CD4-positive, alpha-beta T cell (primary cell): Measurements from ENCODE around the gene GXYLT1. TPM values are rescaled to one million over a fixed set of nuclear protein-coding genes. Genes with fewer than 3 reads are reported as not detected.

ENCODE experiments used
- ATAC-seq: fragments of 200-7000 bp; cut with Tn5 transposase; one replicate; pipeline ENCODE4 v1.10.0; 2022; ENCODE audit warnings: mild to moderate bottlenecking; ENCODE audit not compliant: poor library complexity
- CTCF ChIA-PET: fragments of 350-600 bp; sonication (Branson Sonifier 250); formaldehyde crosslinking; loops from one replicate; lab custom pipeline; 2021; ENCODE audit warnings: antibody characterized with exemption, inconsistent platforms; lab: Charles Lee
- POLR2A ChIA-PET: fragments of 350-600 bp; sonication (Branson Sonifier 250); formaldehyde crosslinking; loops from one replicate; lab custom pipeline; 2021; ENCODE audit warnings: antibody characterized with exemption, inconsistent platforms; lab: Charles Lee
- DNase-seq, 14 experiments: peaks; one replicate each; pipeline ENCODE4 v3.0.0-alpha.2; 2013 to 2020; ENCODE audit warnings: mixed read lengths in 2 of 14
- H3K27ac ChIP-seq, 2 donors: one replicate each; pipeline versions ENCODE4 v1.5.1 to v1.7.0; 2013; ENCODE audit warnings: low read length in 2 of 2, low read depth in 1 of 2, mild to moderate bottlenecking in 1 of 2
- H3K27me3 ChIP-seq, 2 experiments: 1 replicate in 1 of 2; 2 replicates in 1 of 2; pipeline versions ENCODE4 v1.6.1 to v1.7.0; 2013; ENCODE audit warnings: low read length in 2 of 2, control low read depth in 1 of 2, mild to moderate bottlenecking in 1 of 2, moderate library complexity in 1 of 2; ENCODE audit not compliant: insufficient read depth in 2 of 2, control insufficient read depth in 1 of 2
- H3K36me3 ChIP-seq: one replicate; pipeline ENCODE4 v1.6.1; 2013; ENCODE audit warnings: low read length, control low read depth; ENCODE audit not compliant: insufficient read depth
- H3K4me1 ChIP-seq: one replicate; pipeline ENCODE4 v1.6.1; 2013; ENCODE audit warnings: low read length, control low read depth; ENCODE audit not compliant: insufficient read depth
- H3K4me3 ChIP-seq: one replicate; pipeline ENCODE4 v1.5.1; 2013; ENCODE audit warnings: mild to moderate bottlenecking, low read length, moderate library complexity
- H3K9me3 ChIP-seq, 2 experiments: 1 replicate in 1 of 2; 2 replicates in 1 of 2; pipeline versions ENCODE4 v1.6.1 to v1.7.0; 2013; ENCODE audit warnings: low read length in 2 of 2, mild to moderate bottlenecking in 2 of 2, control low read depth in 1 of 2, moderate library complexity in 1 of 2; ENCODE audit not compliant: control insufficient read depth in 1 of 2, insufficient read depth in 1 of 2
- H3K27ac Mint-ChIP-seq: one replicate; pipeline ENCODE4 v1.8.0; 2020; ENCODE audit warnings: mixed read lengths
- H3K27me3 Mint-ChIP-seq: one replicate; pipeline ENCODE4 v1.8.0; 2021; ENCODE audit warnings: mixed read lengths
- H3K36me3 Mint-ChIP-seq: one replicate; pipeline ENCODE4 v1.8.0; 2021; ENCODE audit warnings: low read depth, mixed read lengths
- H3K4me1 Mint-ChIP-seq: one replicate; pipeline ENCODE4 v1.8.0; 2021; ENCODE audit warnings: low read depth, mixed read lengths
- H3K4me3 Mint-ChIP-seq: one replicate; pipeline ENCODE4 v1.8.0; 2020; ENCODE audit warnings: mild to moderate bottlenecking, mixed read lengths
- H3K9me3 Mint-ChIP-seq: one replicate; pipeline ENCODE4 v1.8.0; 2020; ENCODE audit warnings: mixed read lengths
- CTCF ChIP-seq: fragments of 200-600 bp; IDR thresholded peaks from one replicate; pipeline ENCODE4 v1.8.0; 2022; ENCODE audit warnings: antibody characterized with exemption, mild to moderate bottlenecking
- intact Hi-C, 2 experiments: fragments of 100-400 bp; cut with DNase I in 1 of 2; cut with micrococcal nuclease in 1 of 2; formaldehyde crosslinking; loops; one replicate each; pipeline versions ENCODE4 v1.15.1 to v1.9.0; 2023 to 2025; cut with DNase I, micrococcal nuclease
- total RNA-seq, 174 experiments: library from RNA in 2 of 174; stranded (reverse) in 2 of 174; gene quantifications; one replicate each; pipeline ENCODE4 v1.2.3 and lab custom pipeline; 2021 to 2026

GXYLT1 gene
- total RNA-seq, 2 experiments from 2014 or later: 8.0 to 8.2 TPM

GRCh38 chr12:42167711-42168110 is 23.0 kb upstream of the GXYLT1 start:
- POLR2A ChIA-PET: no interaction called here
- no peak overlapping the region for H3K27ac ChIP-seq
- H3K36me3 ChIP-seq: peaks cover 5% of the 10 kb centered on the region
- Mint-ChIP-seq H3K27me3 (no peaks in the 10 kb centered on the region), H3K9me3 (no peaks in the 10 kb centered on the region), H3K27ac (no peak overlapping the region), H3K4me3 (no peak overlapping the region), H3K36me3 (peaks cover 25% of the 10 kb centered on the region), H3K4me1 (peaks cover 9% of the 10 kb centered on the region)
- no peaks in the 10 kb centered on the region for H3K9me3 ChIP-seq
- DNase-seq (no peak), ATAC-seq (no peak)
- no peaks in the 10 kb centered on the region for H3K27me3 ChIP-seq
- H3K4me1 ChIP-seq: no peaks in the 10 kb centered on the region
- no peak for TF ChIP-seq CTCF
- CTCF ChIA-PET: no interaction called here
- intact Hi-C loops: no loop called here
- no peak overlapping the region for H3K4me3 ChIP-seq

DNA sequence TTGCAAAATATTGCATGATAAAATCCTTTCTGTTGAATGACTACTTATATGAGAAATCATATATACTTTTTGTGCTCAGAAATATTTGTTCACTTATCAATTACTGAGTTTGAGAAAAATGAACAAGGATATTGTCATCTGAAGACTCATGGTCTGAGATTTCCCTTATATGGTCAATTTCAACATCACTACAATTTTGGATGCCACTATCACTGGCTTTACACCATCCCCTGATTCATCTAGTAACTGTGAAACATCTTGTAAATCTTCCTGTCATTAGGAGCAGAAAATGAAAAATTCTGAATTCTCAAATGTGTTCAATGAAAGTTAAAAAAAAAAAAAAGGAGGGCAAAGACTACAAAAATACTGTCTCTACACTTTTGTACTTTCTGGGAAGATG is 21.8 kb upstream of the GXYLT1 start:
- H3K9me3 Mint-ChIP-seq: no peaks in the 10 kb centered on the region
- no peak overlapping the region for H3K4me3 Mint-ChIP-seq
- H3K36me3 Mint-ChIP-seq: peaks cover 22% of the 10 kb centered on the region
- no peaks in the 10 kb centered on the region for H3K4me1 ChIP-seq
- ATAC-seq: no peak
- H3K4me3 ChIP-seq: no peak overlapping the region
- no peak for DNase-seq
- peaks cover 1% of the 10 kb centered on the region for H3K36me3 ChIP-seq
- ChIA-PET CTCF (no interaction called here), POLR2A (no interaction called here)
- no peak for TF ChIP-seq CTCF
- H3K27ac Mint-ChIP-seq: no peak overlapping the region
- H3K27me3 ChIP-seq: no peaks in the 10 kb centered on the region
- H3K4me1 Mint-ChIP-seq: peaks cover 12% of the 10 kb centered on the region
- H3K27me3 Mint-ChIP-seq: no peaks in the 10 kb centered on the region
- H3K9me3 ChIP-seq: no peaks in the 10 kb centered on the region
- H3K27ac ChIP-seq: no peak overlapping the region
- intact Hi-C loops: no loop called here

- CTCF ChIA-PET: no interaction called here
- H3K4me3 Mint-ChIP-seq: no peak overlapping the region
- H3K9me3 Mint-ChIP-seq: no peaks in the 10 kb centered on the region
- Histone ChIP-seq H3K27ac (no peak overlapping the region), H3K36me3 (peaks cover 18% of the 10 kb centered on the region), H3K4me1 (no peaks in the 10 kb centered on the region), H3K9me3 (no peaks in the 10 kb centered on the region), H3K4me3 (no peak overlapping the region), H3K27me3 (no peaks in the 10 kb centered on the region)
- ATAC-seq (no peak), DNase-seq (no peak)
- intact Hi-C loops: no loop called here
- H3K4me1 Mint-ChIP-seq: peaks cover 12% of the 10 kb centered on the region
- peak overlapping the region; percentile 49 for H3K27ac Mint-ChIP-seq
- POLR2A ChIA-PET: no interaction called here
- H3K27me3 Mint-ChIP-seq: no peaks in the 10 kb centered on the region
- peaks cover 25% of the 10 kb centered on the region for H3K36me3 Mint-ChIP-seq
- TF ChIP-seq CTCF: no peak
Observed at GRCh38 chr12:42163913-42164312, 19.2 kb upstream of the GXYLT1 start.
